IMR-90 (cell line): ENCODE results near the gene SMC4.

ENCODE experiments used
- BHLHE40 ChIP-seq: fragments of 150-350 bp; IDR thresholded peaks from 2 replicates; pipeline ENCODE4 v1.6.1; 2016; ENCODE audit warnings: mild to moderate bottlenecking, low read depth, low read length
- CEBPB ChIP-seq: IDR thresholded peaks from 2 replicates; pipeline ENCODE4 v1.6.1; 2012; ENCODE audit warnings: low read depth, low read length, improper control_type of control experiment
- CHD1 ChIP-seq: IDR thresholded peaks from 2 replicates; pipeline ENCODE4 v1.6.1; 2012; ENCODE audit warnings: low read depth, low read length, improper control_type of control experiment
- FOS ChIP-seq: fragments of 150-350 bp; IDR thresholded peaks from 2 replicates; pipeline ENCODE4 v1.6.1; 2016; ENCODE audit warnings: low read depth, low read length
- MAFK ChIP-seq: IDR thresholded peaks from 2 replicates; pipeline ENCODE4 v1.6.1; 2012; ENCODE audit warnings: low read depth, low read length, improper control_type of control experiment
- MXI1 ChIP-seq: IDR thresholded peaks from 2 replicates; pipeline ENCODE4 v1.6.1; 2012; ENCODE audit warnings: low read depth, mild to moderate bottlenecking, low read length, moderate library complexity, borderline replicate concordance
- POLR2A ChIP-seq: IDR thresholded peaks from 2 replicates; pipeline ENCODE4 v1.6.1; 2012; ENCODE audit warnings: mild to moderate bottlenecking, low read depth, low read length
- RAD21 ChIP-seq: IDR thresholded peaks from 2 replicates; pipeline ENCODE4 v1.6.1; 2012; ENCODE audit warnings: low read length, improper control_type of control experiment
- RCOR1 ChIP-seq: IDR thresholded peaks from 2 replicates; pipeline ENCODE4 v1.6.1; 2012; ENCODE audit warnings: mild to moderate bottlenecking, low read length, improper control_type of control experiment; ENCODE audit not compliant: insufficient replicate concordance
- RFX5 ChIP-seq: IDR thresholded peaks from 2 replicates; pipeline ENCODE4 v1.8.0; 2012; ENCODE audit warnings: low read depth, mild to moderate bottlenecking, low read length, moderate library complexity
- TF ChIP-seq, protein P1 (sequence below): conservative IDR thresholded peaks from 2 replicates; pipeline ENCODE4 v1.5.1; 2012; ENCODE audit warnings: mild to moderate bottlenecking, low read depth, low read length, improper control_type of control experiment
- TF ChIP-seq, protein P2 (sequence below): fragments of 150-350 bp; IDR thresholded peaks from 2 replicates; pipeline ENCODE4 v1.6.1; 2017; ENCODE audit warnings: mild to moderate bottlenecking, antibody characterized with exemption, low read length, low read depth

DNA sequence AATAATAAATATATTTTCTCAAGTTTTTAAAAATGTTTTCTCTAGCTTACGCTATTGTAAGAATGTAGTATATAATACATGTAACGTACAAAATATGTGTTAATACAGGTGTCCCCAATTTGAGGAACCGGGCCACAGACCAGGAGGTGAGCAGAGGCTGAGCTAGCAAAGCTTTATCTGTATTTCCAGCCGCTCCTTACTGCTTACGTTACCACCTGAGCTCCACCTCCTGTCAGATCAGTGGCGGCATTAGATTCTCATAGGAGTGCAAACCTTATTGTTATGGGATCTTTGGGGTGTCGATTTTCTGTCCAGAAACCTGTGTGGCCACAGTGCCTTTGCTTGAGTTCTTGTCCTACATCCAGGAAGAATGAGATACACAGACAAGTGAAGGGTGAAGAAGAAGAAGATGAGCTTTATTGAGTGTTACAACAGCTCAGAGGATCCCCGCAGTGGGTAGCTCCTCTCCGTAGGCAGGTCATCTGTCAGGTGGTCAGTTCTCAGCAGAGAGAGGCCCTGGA lies 60.1 kb downstream of the SMC4 start:
- TF ChIP-seq CEBPB = no peak
- TF ChIP-seq, protein P1, sequence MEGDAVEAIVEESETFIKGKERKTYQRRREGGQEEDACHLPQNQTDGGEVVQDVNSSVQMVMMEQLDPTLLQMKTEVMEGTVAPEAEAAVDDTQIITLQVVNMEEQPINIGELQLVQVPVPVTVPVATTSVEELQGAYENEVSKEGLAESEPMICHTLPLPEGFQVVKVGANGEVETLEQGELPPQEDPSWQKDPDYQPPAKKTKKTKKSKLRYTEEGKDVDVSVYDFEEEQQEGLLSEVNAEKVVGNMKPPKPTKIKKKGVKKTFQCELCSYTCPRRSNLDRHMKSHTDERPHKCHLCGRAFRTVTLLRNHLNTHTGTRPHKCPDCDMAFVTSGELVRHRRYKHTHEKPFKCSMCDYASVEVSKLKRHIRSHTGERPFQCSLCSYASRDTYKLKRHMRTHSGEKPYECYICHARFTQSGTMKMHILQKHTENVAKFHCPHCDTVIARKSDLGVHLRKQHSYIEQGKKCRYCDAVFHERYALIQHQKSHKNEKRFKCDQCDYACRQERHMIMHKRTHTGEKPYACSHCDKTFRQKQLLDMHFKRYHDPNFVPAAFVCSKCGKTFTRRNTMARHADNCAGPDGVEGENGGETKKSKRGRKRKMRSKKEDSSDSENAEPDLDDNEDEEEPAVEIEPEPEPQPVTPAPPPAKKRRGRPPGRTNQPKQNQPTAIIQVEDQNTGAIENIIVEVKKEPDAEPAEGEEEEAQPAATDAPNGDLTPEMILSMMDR = no peak
- TF ChIP-seq POLR2A = no peak
- no peak for TF ChIP-seq RFX5
- TF ChIP-seq MXI1 = no peak
- TF ChIP-seq FOS = no peak
- TF ChIP-seq BHLHE40 = no peak
- TF ChIP-seq CHD1 = no peak
- no peak for TF ChIP-seq RAD21
- no peak for TF ChIP-seq MAFK
- TF ChIP-seq, protein P2, sequence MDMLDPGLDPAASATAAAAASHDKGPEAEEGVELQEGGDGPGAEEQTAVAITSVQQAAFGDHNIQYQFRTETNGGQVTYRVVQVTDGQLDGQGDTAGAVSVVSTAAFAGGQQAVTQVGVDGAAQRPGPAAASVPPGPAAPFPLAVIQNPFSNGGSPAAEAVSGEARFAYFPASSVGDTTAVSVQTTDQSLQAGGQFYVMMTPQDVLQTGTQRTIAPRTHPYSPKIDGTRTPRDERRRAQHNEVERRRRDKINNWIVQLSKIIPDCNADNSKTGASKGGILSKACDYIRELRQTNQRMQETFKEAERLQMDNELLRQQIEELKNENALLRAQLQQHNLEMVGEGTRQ = no peak
- no peak for TF ChIP-seq RCOR1
